ENCODE data around the gene TLK2.
"Not testable (repeated sequence)": the region's sequence is repeated elsewhere in the genome, so short reads cannot be mapped to it uniquely, and the experiment has no call there.

Gene TLK2

DNA sequence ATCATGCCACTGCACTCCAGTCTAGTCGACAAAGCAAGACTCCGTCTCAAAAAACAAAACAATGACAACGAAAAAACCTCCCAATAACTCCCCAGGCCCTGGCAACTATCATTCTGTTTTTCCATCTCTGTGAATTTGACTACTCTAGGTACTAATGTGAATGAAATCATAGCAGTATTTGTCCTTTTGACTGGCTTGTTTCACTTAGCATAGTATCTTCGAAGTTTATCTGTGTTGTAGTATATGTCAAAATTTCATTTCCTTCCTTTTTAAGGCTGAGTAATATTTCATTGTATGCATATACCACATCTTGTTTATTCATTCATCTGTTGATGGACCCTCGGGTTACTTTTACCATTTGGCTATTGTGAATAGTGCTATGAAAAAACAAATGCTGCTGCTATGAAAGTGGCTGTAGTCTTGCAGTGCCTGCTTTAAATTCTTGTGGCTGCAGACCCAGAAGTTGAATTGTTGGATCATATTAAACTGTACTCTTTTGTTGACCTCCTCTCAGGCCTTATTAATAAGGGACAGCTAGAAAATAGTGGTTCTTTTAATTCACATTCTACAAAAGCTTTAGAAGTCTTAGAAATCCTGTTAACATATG, 14.5 kb downstream of the TLK2 start:
- not testable (repeated sequence) for DNase-seq

DNA sequence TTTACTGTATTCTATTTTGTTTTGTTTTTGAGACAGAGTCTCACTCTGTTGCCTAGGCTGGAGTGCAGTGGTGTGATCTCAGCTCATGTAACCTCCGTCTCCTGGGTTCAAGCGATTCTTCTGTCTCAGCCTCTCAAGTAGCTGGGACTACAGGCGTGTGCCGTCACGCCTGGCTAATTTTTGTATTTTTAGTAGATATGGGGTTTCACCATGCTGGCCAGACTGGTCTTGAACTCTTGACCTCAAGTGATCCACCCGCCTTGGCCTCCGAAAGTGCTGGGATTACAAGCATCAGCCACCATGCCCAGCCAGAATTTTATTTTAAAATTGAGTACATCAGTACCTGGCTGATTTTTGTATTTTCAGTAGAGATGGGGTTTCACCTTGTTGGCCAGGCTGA, 15.4 kb downstream of the TLK2 start:
- DNase-seq: not testable (repeated sequence)

DNA sequence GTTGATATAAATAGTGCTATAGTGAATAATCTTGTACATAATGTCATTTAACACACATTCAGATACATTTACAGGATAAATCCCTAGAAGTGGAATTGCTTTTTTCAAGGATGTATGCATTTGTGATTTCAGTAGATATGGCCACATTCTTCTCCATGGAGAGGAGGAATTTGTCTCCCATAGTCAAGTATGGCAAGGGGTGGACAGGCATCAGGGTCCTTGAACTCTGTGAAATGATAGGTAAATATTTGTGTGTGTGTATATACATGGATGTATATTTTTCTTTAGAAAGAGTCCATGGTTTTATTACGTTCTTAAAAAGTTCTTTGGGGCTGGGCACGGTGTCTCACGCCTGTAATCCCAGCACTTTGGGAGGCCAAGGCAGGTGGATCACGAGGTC, 17.7 kb downstream of the TLK2 start:
- DNase-seq: not testable (repeated sequence)

DNA sequence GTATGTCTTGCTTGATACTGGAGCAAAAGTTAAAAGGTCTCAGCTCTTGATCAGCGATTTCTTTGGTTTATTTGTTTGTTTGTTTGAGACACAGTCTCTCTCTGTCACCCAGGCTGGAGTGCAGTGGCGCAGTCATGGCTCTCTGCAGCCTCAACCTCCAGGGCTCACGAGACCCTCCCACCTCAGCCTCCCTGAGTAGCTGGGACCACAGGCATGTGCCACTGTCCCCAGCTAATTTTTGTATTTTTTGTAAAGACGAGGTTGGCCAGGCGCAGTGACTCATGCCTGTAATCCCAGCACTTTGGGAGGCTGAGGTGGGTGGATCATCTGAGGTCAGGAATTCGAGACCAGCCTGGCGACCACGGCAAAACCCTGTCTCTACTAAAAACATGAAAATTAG, 20.2 kb downstream of the TLK2 start:
- DNase-seq: not testable (repeated sequence)

DNA sequence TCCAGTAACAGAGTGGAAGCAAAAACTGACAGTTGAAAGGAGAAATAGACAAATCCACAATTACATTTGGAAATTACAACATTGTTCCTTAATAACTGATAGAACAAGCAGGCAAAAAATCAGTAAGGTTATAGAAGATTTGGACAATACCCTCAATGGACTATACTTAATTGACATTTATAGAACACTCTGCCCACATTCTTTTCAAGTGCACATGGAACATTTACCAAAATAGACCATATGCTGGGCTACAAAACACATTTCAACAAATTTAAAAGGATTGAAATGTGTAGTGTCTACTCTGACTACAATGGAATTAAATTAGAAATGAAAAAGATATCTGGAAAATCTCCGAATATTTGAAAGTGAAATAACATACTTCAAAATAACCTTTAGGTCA, 21.8 kb downstream of the TLK2 start:
- not testable (repeated sequence) for DNase-seq

DNA sequence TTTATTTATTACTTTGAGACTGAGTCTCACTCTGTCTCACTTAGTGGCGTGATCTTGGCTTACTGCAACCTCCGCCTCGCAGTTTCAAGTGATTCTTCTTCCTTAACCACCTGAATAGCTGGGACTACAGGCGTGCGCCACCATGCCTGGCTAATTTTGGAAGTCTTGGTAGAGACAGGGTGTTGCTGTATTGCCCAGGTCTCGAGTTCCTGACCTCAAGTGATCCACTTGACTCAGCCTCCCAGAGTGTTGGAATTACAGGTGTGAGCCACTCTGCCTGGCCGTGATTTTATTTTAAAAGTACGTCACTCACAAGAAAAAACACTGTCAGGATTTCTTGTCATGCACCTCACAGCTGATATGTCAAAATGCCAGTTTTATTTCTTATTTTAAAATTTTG, 26.2 kb downstream of the TLK2 start:
- DNase-seq: not testable (repeated sequence)

DNA sequence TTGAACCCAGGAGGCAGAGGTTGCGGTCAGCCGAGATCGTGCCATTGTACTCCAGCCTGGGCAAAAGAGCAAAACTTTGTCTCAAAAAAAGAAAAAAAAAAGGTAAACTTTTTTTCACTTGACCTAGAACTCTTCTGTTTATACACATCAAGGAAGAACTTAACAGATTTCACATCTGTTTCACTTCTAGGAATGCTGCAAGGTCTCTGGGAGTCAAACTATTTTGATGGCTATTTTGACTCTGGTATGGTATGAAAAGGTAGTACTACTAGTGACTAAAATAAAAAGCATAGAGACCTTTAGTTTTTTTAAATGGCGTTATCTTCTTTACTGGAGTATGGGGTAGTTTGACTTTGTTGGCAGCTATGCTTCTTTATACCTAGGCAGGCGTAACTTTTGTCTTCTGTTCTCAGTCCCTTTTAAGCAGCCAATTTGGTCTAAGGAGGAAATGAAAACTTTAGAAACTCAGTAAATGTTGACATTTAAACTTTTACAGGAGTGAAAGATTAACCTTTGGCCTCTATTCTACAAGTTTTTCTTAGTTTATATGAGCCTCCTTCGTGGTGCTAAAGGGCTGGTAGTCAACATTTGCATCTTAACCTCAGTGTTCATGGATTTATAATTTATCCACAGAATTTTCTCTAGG, 28.7 kb downstream of the TLK2 start:
- not testable (repeated sequence) for DNase-seq

DNA sequence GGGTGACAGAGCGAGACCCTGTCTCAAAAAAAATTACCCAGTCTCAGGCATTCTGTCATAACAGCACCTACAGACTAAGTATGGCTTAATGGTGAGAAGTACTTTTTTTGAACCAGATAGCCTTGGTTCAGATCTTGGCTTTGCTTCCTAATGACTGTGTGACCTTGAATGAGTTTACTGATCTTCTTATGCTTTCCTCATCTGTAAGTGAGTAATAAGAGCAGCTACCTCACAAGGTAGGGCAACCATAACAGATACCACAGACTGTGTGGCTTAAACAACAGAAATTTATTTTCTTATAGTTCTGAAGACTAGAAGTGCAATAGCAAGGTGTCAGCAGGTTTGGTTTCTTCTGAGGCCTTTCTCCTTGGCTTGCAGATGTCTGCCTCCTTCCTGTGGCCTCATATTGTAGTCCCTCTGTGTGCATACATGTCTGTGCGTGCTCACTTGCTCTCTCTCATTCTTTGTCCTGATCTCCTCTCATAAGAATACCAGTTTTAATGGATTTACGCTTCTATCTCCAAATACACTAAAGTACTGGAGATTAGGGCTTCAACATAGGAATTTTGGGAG, 31.7 kb downstream of the TLK2 start:
- DNase-seq: not testable (repeated sequence)

DNA sequence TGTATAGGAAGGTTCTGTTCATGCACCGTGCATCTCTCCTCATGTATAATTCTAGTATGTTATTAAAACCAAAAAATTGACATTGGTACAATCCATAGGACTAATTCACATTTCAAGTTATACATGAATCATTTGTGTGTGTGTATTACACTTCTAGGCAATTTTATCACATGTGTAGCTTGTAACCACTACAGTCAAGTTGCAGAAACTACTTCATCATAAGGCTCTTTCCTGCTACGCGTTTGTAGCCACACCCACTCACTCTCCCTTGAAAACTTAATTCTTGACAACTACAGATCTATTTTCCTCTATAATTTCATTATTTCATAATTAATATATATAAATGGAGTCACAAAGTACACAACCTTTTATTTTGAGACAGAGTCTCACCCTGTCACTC, 32.4 kb downstream of the TLK2 start:
- DNase-seq: not testable (repeated sequence)

DNA sequence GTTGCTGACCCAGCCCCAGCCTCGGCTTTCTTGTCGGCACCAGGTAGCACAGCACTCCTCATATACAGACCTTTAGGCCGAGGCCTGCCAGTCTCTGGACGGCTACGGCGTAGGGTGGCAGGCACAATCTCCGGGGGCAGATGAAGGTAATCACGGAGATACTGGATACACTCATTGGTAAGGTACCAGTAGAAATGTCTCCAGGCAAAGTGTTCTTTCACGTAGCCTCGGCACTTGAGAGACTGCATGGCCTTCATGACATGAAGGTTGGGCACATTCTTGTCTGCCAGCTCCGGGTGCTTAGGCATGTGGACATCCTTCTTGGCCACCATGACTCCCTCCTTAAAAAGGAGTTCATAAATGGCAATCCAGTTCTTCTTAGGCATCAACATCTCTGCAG, 37.8 kb downstream of the TLK2 start:
- DNase-seq: not testable (repeated sequence)

DNA sequence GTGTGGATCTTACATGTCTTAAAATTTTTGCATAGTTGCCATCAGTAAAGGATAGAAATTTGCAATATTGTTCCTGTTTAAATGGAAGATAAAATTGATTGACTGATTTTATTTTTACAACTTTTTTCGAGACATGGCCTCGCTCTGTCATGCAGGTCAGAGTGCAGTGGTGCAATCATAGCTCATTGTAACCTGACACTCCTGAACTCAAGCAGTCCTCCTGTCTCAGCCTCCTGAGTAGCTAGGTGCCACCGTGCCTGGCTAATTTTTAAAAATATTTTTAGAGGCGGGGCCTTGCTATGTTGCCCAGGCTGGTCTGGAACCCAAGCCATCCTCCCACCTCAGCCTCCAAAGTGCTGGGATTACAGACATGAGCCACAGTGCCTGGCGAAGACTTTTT, 42.7 kb downstream of the TLK2 start:
- not testable (repeated sequence) for DNase-seq

DNA sequence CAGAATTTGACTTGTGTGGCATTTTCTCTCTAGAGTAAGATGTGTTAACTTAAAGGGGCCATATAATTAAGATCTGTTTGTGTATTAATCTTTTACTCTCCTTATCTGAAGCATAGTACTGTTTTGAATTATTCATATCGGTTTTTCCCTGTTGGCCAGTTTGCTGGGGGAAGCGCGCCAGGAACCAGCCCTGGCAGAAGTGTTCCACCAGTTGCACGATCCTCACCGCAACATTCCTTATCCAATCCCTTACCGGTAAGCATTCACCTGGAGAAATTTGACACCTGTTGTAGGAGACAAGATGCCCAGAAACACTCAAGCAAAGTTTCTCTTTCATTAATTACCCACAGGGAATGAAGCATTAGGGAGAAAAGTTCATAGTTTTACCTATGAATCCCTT, 45.5 kb downstream of the TLK2 start:
- DNase-seq: not testable (repeated sequence)

DNA sequence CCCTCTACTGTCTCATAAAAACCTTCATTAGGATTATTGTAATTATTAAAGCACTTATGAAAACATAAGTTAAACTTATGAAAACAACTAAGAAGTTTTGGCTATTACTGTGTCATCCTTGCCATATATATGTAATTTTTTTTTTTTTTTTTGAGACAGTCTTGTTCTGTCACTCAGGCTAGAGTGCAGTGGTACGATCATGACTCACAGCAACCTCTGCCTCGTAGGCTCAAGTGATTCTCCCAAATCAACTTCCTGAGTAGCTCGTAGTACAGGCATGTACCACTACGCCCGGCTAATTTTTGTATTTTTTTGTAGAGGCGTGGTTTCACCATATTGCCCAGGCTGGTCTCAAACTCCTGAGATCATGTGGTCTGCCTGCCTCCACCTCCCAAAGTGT, 46.7 kb downstream of the TLK2 start:
- not testable (repeated sequence) for DNase-seq

DNA sequence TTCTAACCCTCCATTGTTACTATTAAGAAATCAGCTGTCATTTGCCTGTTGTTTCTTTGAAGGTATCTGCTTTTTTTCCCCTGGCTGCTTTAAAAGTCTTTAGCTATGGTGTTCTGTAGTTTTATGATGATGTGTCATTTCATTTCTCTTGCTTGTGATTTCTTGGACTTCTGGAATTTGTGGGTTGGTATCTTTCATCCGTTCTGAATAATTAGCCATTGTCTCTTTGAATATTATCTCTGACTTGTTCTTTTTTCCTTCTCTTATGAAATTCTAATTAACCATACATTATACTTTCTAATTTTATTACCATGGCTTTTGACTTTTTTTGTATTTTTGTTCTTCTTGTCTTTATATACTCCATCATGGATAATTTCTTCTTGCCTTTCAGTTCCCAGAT, 52.3 kb downstream of the TLK2 start:
- DNase-seq: not testable (repeated sequence)

DNA sequence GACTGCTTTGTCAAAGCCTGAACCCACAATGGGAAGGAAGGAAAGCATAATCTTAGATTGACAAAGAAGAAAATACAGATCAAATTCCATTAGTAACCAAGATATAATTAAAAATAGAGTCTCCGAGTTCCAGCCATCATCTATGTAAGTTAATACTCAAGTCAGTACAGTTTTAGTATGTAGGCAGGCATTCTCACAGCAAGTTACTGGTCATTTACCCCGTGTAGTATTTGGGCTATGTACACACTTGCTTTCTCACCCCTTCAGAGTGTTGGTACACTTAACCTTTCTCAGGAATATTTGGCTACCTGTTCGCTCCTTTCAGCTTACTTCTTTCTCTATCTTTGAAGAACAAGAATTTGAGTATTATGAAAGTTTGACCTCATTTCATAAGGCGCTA, 57.9 kb downstream of the TLK2 start:
- not testable (repeated sequence) for DNase-seq

DNA sequence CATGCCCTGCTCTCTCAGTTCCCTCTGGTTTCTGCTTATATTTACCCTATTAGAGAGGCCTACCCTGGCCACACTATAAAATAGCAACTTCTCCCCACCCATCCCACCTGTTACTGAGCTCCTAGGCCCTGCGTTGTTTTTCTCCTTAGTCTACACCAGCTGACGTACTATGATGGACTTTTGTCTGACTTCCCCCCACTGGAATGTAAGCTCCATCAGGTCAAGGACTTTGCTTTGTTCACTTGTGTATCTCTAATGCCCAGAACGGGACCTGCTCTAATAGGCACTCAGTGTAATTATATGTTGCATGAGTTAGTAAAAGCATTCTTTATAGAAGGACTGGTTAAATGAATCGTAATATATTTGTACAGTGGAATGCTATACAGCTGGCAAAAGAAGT, 62.4 kb downstream of the TLK2 start:
- DNase-seq: not testable (repeated sequence)

DNA sequence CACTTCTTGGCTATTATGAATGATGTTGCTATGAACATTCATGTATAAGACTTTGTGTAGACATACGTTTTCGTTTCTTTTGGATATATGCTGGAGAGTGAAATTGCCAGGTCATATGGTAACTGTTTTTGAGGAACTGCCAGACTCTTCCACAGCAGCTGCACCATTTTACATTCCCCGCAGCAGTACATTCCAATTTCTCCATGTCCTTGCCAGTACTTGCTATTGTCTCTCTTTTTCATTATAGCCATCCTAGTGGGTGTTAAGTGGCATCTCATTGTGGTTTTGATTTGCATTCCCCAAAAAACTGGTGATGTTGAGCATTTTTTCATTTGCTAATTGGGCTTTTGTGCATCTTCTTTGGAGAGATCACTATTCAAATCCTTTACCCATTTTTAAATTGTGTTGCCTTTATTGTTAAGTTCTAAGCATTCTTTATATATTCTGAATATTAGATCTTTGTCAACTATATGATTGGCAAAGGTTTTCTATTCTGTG, 64.7 kb downstream of the TLK2 start:
- DNase-seq: not testable (repeated sequence)

DNA sequence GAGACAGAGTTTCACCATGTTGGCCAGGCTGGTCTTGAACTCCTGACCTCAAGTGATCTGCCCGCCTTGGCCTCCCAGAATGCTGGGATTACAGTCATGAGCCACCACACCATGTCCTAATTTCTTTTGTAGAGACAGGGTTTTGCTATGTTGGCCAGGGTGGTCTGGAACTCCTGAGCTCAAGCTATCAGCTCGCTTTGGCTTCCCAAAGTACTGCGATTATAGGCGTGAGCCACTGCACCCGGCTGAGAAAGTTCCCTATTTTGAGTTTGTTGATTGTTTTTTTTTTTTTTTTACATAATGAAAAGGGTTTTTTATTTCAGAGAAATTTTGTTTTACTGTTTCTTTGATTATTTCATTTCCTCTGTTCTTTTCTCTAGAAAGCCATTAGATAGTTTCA, 67.4 kb downstream of the TLK2 start:
- not testable (repeated sequence) for DNase-seq

DNA sequence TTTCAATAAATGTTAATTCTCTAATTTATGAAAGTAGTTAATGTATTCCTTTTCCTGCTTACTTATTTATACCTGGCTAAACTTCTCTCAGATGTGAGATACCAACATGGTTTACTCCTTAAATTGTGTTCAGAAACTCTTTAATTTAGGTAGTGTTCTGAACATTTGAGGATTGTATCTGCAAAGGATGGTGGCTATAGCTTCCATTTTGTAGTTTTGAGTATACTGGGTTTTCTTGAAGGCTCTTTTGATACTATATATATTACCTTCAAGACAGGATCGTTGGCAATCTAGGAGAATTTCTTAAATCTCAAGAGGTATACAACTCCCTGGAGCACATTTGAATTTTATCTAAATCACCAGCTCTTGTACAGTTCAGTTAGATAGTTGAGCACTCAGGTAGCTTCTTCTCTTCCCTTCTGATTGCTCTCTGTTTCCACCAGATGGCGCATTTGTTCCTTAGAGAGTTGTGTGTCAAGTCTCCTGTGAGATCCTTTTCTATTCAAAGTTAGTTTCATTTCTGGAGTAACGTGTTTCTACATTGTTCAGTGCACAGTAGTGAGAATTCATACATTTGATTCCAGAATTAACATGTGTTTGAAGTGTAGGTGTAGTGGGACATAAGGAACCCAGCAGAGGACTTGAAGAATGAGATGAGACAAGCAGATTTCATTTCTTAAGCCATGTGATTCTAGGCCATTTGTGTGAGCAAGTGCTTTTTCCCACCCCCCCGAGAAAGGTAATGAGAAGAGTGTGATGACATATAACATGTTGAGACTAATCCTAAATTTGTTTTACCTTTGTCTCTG, 74.4 kb downstream of the TLK2 start:
- DNase-seq: peak; percentile 9

DNA sequence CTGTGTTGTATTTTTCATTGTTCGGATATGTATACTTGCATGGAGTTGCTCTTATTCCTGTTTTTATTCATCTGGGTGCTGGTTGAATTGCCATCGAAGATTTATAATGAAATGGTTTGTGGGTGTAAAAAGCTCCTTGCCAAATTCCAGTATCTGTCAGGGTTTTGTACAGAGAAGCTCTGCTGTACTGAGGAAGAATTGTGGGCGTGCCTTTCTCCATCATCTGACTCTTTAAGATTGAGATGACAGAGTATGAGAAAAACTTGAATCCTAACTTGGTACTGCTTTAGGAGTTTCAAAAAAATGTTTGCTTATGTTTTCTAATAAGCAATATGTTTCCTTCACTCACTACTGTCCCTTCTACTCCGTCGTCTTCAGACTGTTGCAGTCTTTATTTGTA, 78.9 kb downstream of the TLK2 start:
- DNase-seq: not testable (repeated sequence)

DNA sequence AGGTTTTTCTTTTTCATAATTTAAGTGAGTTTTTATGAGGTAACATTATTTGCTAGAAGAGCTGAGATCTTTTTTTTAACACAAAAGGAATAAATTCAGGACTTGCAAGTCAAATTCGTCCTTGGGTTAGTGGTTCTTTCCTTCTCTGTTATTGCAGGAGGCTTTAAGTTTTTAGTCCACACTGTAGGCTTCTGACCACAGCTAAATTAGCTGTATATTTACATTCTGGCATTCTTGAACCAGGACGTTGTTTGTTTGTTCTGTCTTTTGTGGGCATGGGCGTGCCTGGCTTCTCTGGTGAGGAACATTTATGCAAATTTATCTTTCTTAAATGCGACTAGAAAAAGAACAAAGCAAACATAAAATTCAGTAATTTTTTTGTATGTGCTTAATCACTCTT, 80.3 kb downstream of the TLK2 start:
- not testable (repeated sequence) for DNase-seq

DNA sequence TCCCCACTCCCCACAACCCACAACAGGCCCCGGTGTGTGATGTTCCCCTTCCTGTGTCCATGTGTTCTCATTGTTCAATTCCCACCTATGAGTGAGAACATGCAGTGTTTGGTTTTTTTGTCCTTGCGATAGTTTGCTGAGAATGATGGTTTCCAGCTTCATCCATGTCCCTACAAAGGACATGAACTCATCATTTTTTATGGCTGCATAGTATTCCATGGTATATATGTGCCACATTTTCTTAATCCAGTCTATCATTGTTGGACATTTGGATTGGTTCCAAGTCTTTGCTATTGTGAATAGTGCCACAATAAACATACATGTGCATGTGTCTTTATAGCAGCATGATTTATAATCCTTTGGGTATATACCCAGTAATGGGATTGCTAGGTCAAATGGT, 82.3 kb downstream of the TLK2 start:
- DNase-seq: not testable (repeated sequence)

DNA sequence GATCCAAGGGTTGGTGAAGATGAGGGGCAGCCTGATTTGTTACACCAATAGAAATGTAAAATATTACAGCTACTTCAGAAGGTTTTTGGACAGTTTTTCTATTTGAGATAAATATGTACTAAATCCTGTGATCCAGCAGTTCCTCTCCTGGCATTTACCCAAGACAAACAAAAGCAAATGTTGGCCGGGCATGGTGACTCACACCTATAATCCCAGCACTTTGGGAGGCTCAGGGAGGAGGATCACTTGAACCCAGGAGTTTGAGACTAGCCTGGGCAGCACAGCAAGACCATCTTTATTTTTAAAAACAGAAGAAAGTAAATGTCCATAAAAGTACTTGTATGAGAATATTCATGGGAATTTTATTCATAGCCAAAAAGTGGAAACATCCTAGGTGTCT, 84.0 kb downstream of the TLK2 start:
- DNase-seq: no peak
